GM10266 (cell line): ENCODE measurements around the gene COX6B1.

ENCODE experiments used
- DNase-seq: peaks from one replicate; pipeline ENCODE4 v3.0.0; 2012; ENCODE audit errors: extremely low spot score
- TF ChIP-seq, protein P1 (sequence below): IDR thresholded peaks from 2 replicates; pipeline ENCODE4 v1.5.1; 2012; ENCODE audit warnings: mild to moderate bottlenecking, low read depth; ENCODE audit not compliant: control insufficient read depth, insufficient read depth; ENCODE audit errors: missing control alignments

COX6B1 gene

DNA sequence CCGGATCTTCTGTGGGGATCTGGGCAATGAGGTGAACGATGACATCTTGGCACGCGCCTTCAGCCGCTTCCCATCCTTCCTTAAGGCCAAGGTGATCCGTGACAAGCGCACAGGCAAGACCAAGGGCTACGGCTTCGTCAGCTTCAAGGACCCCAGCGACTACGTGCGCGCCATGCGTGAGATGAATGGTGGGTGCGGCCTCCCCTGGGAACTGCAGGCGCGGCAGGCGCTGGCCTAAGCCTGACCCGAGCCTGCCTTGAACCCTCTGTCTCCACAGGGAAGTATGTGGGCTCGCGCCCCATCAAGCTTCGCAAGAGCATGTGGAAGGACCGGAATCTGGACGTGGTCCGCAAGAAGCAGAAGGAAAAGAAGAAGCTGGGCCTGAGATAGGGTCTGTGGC, 11.0 kb upstream of the COX6B1 start:
- DNase-seq = no peak
- TF ChIP-seq, protein P1, sequence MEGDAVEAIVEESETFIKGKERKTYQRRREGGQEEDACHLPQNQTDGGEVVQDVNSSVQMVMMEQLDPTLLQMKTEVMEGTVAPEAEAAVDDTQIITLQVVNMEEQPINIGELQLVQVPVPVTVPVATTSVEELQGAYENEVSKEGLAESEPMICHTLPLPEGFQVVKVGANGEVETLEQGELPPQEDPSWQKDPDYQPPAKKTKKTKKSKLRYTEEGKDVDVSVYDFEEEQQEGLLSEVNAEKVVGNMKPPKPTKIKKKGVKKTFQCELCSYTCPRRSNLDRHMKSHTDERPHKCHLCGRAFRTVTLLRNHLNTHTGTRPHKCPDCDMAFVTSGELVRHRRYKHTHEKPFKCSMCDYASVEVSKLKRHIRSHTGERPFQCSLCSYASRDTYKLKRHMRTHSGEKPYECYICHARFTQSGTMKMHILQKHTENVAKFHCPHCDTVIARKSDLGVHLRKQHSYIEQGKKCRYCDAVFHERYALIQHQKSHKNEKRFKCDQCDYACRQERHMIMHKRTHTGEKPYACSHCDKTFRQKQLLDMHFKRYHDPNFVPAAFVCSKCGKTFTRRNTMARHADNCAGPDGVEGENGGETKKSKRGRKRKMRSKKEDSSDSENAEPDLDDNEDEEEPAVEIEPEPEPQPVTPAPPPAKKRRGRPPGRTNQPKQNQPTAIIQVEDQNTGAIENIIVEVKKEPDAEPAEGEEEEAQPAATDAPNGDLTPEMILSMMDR = no peak

DNA sequence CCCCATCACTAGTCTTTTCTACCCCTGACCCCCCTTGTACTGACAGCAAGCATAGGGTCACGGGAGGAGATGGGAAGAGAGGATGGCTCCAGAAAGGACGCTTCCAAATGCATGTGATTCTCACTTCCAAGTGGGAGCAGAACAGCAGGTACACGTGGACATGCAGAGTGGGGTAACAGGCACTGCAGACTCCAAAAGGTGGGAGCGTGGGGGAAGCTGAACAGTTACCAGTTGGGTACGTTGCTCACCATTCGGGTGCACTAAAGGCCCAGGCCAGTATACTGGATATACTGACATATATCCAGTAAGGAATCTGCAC, 8.8 kb upstream of the COX6B1 start:
- DNase-seq = no peak
- TF ChIP-seq, protein P1 = no peak

GRCh38 chr19:35639863-35640262, 8.3 kb upstream of the COX6B1 start:
- TF ChIP-seq, protein P1 = no peak
- DNase-seq = no peak

DNA sequence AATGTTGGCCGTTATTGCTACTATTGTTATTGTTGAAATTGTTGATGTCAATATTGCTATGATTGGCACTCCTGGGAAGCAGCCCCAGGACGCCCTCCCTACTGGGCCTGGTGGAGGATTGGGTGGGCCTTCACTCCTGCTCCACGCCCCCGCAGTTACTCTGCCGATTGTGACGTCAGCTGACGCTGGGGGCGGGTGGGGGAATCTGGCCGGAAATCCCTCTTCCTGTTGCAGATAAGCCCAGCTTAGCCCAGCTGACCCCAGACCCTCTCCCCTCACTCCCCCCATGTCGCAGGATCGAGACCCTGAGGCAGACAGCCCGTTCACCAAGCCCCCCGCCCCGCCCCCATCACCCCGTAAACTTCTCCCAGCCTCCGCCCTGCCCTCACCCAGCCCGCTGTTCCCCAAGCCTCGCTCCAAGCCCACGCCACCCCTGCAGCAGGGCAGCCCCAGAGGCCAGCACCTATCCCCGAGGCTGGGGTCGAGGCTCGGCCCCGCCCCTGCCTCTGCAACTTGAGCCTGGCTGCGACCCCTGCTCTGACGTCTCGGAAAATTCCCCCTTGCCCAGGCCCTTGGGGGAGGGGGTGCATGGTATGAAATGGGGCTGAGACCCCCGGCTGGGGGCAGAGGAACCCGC, 6.5 kb upstream of the COX6B1 start, which contains the start of gene ETV2:
Gene ETV2, plus strand, starts transcription at position 231 of the 637 bp plus-strand sequence. CDS start 716 bp downstream, outside the sequence.
- TF ChIP-seq, protein P1 = no peak
- DNase-seq = peak; percentile 72

- TF ChIP-seq, protein P1 = no peak
- DNase-seq = no peak
Measured at GRCh38 chr19:35642312-35642711, 5.8 kb upstream of the COX6B1 start.

- TF ChIP-seq, protein P1 = no peak
- no peak for DNase-seq
Measured at GRCh38 chr19:35642798-35643254, 5.3 kb upstream of the COX6B1 start.
